Measurements from ENCODE around the gene CGRRF1. TPM values are rescaled to one million over a fixed set of nuclear protein-coding genes. Genes with fewer than 3 reads are reported as not detected.

Gene CGRRF1
- total RNA-seq, 1 experiment from 2014 or later = 19.1 TPM

- H4K5ac ChIP-seq (ENCODE audit: insufficient read length, low read depth, low read length) = no peak overlapping the region
- no peak overlapping the region for H3K14ac ChIP-seq (ENCODE audit: insufficient read depth, low read length)
- H3K23ac ChIP-seq (ENCODE audit: insufficient read length, low read depth, low read length) = no peak overlapping the region
- peaks cover 3% of the 10 kb centered on the region for H3K79me1 ChIP-seq (ENCODE audit: insufficient read depth, low read depth, low read length, poor library complexity, severe bottlenecking)
- H3K36me3 Mint-ChIP-seq (ENCODE audit: insufficient read depth in 1 of 3, low read depth in 3 of 3) = peaks cover 9 to 45% (median 34%) of the 10 kb centered on the region in 3 experiments; a peak in 6 of 7 replicates
- H3K56ac ChIP-seq (ENCODE audit: insufficient read length, low read depth, low read length) = no peak overlapping the region
- DNase-seq = no peak
- H3K79me2 ChIP-seq (ENCODE audit: insufficient read depth, low read length) = peaks cover 11% of the 10 kb centered on the region
- H3K9me3 ChIP-seq (ENCODE audit: control insufficient read depth, low read depth, low read length) = no peaks in the 10 kb centered on the region
- no CpG with 5 or more reads among the region's 4 CpGs for WGBS (ENCODE audit: extremely low coverage, insufficient read length, low lambda C conversion rate)
- H4K8ac ChIP-seq (replicated peaks; ENCODE audit: insufficient read length, low read depth, low read length) = no peak overlapping the region
- H2BK15ac ChIP-seq (ENCODE audit: low read depth, low read length) = no peak overlapping the region
- H3K4me1 ChIP-seq (ENCODE audit: insufficient read depth, low read length) = no peaks in the 10 kb centered on the region
- H3K27me3 ChIP-seq (ENCODE audit: insufficient read depth, low read length) = no peaks in the 10 kb centered on the region
- peaks cover 7 to 10% of the 10 kb centered on the region in 2 experiments for H3K4me1 Mint-ChIP-seq
- H3K27ac Mint-ChIP-seq = no peak overlapping the region
- H2AK5ac ChIP-seq (ENCODE audit: insufficient read length, low read length) = no peak overlapping the region
- H4K91ac ChIP-seq (ENCODE audit: insufficient read length, low read depth, low read length) = no peak overlapping the region
- H3T11ph ChIP-seq (ENCODE audit: low read length) = no peak overlapping the region
- no peaks in the 10 kb centered on the region for H3K9me3 Mint-ChIP-seq
- no peaks in the 10 kb centered on the region for H4K20me1 ChIP-seq (ENCODE audit: control insufficient read depth, insufficient read depth, insufficient read length)
- H2AFZ ChIP-seq (ENCODE audit: low read length) = no peak overlapping the region
- H3K9ac ChIP-seq (ENCODE audit: extremely low read depth, insufficient read length, low read length) = no peak overlapping the region
- H3K4ac ChIP-seq (ENCODE audit: low read depth, low read length) = no peak overlapping the region
- H3K27me3 Mint-ChIP-seq (ENCODE audit: low read depth) = no peaks in the 10 kb centered on the region
- no peak overlapping the region for H3K4me2 ChIP-seq (ENCODE audit: insufficient read depth, insufficient read length, low read length)
- H3K27ac ChIP-seq (ENCODE audit: insufficient read length, low read depth, low read length) = no peak overlapping the region
- H2BK5ac ChIP-seq (ENCODE audit: insufficient read length, low read length) = no peak overlapping the region
- no peak overlapping the region for H3K18ac ChIP-seq (ENCODE audit: insufficient read length, low read depth, low read length)
- no peaks in the 10 kb centered on the region for H3K23me2 ChIP-seq (ENCODE audit: insufficient read length, low read depth, low read length, poor library complexity, severe bottlenecking)
- no peak overlapping the region for H2BK120ac ChIP-seq (ENCODE audit: low read depth, low read length, poor library complexity, severe bottlenecking)
- H2BK12ac ChIP-seq (ENCODE audit: insufficient read length, low read depth, low read length) = no peak overlapping the region
- H2BK20ac ChIP-seq (ENCODE audit: low read depth, low read length, poor library complexity, severe bottlenecking) = no peak overlapping the region
- no peak overlapping the region for H3K4me3 Mint-ChIP-seq
- no peak for TF ChIP-seq CTCF (conservative IDR thresholded peaks at IDR 0.05)
Observed at GRCh38 chr14:54480830-54481562, 28.7 kb upstream of the CGRRF1 start.

Measured in H9 (cell line).